ENCODE results near the gene OXCT2.
"Not testable (repeated sequence)": the region's sequence is repeated elsewhere in the genome, so short reads cannot be mapped to it uniquely, and the experiment has no call there.

The OXCT2 gene

DNA sequence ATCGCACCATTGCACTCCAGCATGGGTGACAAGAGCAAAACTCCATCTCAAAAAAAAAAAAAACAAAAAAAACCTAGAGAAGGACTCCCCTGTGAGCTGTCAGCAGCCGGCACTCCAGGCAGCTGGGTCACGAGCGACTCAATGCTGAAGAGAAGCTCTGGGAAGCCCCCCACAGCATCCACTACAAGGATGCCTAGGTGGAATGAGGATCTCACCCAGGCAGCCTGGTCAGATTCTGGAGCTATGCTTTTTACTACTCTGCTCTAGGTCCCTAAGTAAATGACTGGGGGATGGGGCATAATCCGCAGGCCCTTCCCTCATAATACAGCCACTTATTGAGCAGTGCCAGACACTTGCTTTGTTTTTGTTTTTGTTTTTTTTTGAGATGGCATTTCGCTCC, 11.0 kb upstream of the OXCT2 start:
- TF ChIP-seq, protein P1, sequence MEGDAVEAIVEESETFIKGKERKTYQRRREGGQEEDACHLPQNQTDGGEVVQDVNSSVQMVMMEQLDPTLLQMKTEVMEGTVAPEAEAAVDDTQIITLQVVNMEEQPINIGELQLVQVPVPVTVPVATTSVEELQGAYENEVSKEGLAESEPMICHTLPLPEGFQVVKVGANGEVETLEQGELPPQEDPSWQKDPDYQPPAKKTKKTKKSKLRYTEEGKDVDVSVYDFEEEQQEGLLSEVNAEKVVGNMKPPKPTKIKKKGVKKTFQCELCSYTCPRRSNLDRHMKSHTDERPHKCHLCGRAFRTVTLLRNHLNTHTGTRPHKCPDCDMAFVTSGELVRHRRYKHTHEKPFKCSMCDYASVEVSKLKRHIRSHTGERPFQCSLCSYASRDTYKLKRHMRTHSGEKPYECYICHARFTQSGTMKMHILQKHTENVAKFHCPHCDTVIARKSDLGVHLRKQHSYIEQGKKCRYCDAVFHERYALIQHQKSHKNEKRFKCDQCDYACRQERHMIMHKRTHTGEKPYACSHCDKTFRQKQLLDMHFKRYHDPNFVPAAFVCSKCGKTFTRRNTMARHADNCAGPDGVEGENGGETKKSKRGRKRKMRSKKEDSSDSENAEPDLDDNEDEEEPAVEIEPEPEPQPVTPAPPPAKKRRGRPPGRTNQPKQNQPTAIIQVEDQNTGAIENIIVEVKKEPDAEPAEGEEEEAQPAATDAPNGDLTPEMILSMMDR (IDR thresholded peaks at IDR 0.05; ENCODE audit: low read depth, low read length, missing control alignments), result no peak
- H3K4me3 ChIP-seq (ENCODE audit: low read depth, low read length), result no peak overlapping the region
- no peak for DNase-seq (ENCODE audit: low read depth)

DNA sequence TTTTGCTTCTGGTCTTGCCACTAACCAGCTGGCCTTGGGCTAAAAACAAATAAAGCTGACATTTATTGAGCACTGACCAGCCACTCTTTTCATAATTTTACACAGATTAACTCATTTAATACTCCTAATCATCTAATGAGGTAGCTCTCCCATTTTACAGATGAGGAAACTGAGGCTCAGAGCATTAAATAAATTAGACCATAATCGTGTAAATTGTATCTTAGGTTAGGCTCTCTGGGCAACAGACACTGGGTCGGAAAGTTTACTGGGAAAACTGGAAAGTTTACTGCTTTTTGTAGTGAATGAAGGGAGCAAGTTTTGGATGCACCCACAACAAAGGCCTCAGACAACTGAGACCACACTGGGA, 10.2 kb upstream of the OXCT2 start:
- no peak overlapping the region for H3K4me3 ChIP-seq (ENCODE audit: low read depth, low read length)
- TF ChIP-seq, protein P1 (IDR thresholded peaks at IDR 0.05; ENCODE audit: low read depth, low read length, missing control alignments), result no peak
- DNase-seq (ENCODE audit: low read depth), result no peak

DNA sequence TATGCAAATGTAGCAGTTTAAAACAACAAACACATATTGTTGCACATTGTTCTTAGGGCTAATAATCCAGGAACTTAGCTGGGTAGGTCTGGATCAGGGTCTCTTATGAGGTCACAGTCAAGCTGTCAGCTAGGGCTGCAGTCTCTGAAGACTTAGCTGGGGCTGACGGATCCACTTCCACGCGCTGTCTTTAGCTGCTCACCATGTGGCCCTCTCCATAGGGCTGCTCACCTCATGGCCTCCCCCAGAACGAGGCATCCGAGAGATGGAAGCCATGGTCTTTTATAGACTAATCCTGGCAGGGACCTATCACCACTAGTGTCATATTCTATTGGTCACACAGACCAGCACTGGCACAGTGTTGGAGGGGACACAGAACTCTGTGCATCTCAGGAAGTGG, 8.7 kb upstream of the OXCT2 start:
- TF ChIP-seq, protein P1 (IDR thresholded peaks at IDR 0.05; ENCODE audit: low read depth, low read length, missing control alignments), result no peak
- H3K4me3 ChIP-seq (ENCODE audit: low read depth, low read length), result no peak overlapping the region
- DNase-seq (ENCODE audit: low read depth), result no peak

DNA sequence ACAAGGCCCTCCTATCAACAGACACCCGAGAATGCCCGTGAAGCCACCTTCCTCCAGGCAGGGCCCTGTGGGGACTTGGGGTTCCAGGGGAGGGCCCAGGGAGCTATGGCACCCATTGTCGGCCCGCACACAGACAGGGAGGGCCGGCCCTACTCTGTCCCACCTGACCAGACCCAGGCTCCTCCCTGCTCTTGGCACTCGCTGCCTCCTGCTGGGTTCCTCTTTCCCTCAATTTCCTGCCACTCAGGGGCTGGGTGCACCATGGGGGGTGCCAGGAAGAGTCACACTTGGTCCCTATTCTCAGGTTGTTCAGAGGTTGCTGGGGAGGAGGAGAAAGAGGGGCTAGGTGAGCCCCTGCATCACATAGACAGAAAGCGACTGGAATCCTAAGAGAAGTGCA, 8.0 kb upstream of the OXCT2 start:
- H3K4me3 ChIP-seq (ENCODE audit: low read depth, low read length), result no peak overlapping the region
- TF ChIP-seq, protein P1 (IDR thresholded peaks at IDR 0.05; ENCODE audit: low read depth, low read length, missing control alignments), result no peak
- DNase-seq (ENCODE audit: low read depth), result no peak

DNA sequence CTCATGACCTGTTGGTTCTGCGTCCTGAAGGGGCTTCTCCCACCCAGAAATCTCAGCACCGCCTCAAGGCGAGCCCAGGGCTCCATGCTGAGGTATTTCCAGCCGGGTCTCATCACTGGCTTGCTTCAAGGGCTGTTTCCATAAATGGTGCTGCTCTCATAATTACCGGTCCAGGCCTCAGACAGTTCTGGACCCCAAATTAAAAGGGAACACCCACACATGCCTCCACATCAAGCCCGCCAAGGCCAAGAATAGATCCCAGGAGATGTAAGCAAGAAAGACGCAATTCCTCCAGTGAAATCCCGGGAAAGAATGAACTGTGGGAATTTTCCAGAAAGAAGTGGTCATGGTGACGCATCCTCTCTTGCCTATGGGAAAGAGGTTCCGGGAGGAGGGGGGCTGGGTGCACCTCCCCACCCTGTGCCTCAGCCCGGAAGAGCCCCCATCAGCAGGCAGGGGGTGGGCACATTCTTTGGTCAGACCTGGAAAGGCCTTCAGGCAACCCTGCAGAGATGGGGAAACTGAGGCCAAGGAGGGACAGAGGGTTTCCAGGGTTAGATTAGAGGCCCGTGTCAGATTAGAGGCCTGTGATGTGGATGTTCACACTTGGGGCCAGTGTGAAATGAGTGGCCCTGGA, 7.4 kb upstream of the OXCT2 start:
- H3K4me3 ChIP-seq (ENCODE audit: low read depth, low read length); DNase-seq (ENCODE audit: low read depth): not testable (repeated sequence)

DNA sequence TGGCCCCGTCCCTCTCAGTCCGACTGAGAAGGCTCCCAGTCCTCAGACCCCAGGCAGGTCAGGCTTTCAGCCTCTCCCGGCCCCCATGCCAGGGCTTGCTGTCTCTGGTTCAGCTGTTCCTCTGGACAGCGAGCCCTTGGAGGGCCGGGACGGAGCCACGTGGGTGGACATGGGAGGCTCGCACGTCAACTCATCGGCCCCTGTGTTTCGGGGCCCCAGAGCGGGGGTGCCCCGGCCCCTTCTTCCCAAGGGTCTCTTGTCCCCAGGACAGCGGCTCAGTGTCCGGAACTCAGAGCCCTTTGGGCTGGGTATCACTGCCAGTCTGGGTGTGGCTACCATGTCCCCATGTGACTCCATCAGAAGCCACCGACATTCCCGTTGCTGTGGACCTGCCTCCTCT, 6.7 kb upstream of the OXCT2 start:
- H3K4me3 ChIP-seq (ENCODE audit: low read depth, low read length), result not testable (repeated sequence)

DNA sequence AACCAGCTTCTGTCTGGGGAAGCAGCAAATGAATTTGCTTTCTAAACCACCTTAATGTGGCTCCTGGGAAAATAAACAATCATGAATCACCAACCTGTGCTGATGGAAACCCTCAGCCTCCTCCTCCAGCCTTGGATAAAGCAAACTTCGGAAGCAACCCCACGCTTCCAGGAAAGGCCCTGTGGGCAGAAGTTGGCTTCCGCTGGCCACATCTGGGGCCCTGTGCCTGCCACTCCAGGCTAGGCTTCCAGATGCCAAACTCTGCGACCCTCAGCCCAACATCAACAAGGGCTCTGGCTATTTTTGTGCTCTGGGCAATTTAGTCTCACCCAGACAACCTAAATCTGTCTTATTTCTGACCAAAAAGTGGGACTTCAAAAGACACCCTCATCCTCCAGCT, 6.2 kb upstream of the OXCT2 start:
- DNase-seq (ENCODE audit: low read depth), result no peak
- H3K4me3 ChIP-seq (ENCODE audit: low read depth, low read length), result no peak overlapping the region
- TF ChIP-seq, protein P1 (IDR thresholded peaks at IDR 0.05; ENCODE audit: low read depth, low read length, missing control alignments), result no peak

More for the DNA sequence above, 6.7 kb upstream of the OXCT2 start:
- DNase-seq (ENCODE audit: low read depth), result not testable (repeated sequence)

DNA sequence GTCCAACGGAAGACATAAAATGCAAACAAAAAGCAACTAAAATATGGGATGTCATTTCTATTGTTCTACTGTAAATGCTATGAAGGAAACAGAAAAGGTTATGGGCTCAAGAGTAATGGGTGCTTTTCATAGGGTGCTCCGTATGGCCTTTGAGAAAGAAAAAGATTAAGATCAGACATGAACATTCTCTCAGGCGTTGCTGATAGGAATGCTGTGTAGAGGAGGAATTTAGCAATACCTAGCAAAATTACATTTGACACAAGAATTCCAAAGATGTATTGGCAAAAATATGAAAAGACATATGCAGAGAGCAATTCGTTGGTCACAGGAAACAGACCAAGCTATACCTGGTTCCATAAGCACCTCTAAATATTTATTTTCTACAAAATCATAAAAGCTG, 5.7 kb upstream of the OXCT2 start:
- no peak overlapping the region for H3K4me3 ChIP-seq (ENCODE audit: low read depth, low read length)
- TF ChIP-seq, protein P1 (IDR thresholded peaks at IDR 0.05; ENCODE audit: low read depth, low read length, missing control alignments), result no peak
- no peak for DNase-seq (ENCODE audit: low read depth)
